ENCODE measurements around the gene AVPR1B.

The AVPR1B gene

DNA sequence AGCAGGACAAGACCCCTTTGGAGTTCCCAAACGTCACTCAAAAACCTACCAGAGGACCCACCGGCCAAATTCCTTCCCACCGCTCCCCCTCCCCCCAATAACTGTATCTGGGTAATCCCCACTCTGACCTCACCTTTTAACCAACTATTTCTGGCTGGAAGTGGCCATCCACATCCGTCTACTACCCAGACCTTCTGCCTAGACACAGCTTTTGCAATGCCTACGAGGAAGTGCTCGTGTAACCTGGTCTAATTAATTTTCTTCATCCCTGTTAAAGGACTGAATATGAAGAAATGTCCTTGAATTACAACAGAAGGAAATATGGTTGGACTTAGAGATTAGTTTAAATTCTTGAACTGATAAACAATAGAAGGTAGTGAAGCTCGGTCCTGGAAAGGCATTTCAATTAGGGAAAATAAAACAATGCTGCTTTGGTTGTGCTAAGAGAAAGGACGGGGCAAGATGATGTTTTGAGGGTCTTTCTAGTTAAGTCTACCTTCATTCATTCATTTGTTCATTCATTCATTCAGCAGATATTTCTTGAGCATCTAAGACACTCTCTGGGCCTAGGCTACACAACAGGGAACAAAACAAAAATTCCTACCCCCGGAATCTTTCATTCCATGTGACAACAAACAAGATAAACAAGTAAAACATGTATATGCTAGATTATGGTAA lies 18.8 kb downstream of the AVPR1B start:
- Histone ChIP-seq H3K9ac (ENCODE audit: low read depth, low read length) (no peak overlapping the region), H3K4me2 (ENCODE audit: insufficient read depth, low read length) (no peak overlapping the region), H4K20me1 (ENCODE audit: insufficient read depth, low read length) (no peaks in the 10 kb centered on the region), H3K27me3 (ENCODE audit: insufficient read depth, low read length, poor library complexity) (peaks cover 24% of the 10 kb centered on the region), H3K27ac (ENCODE audit: low read length) (no peak overlapping the region), H3K79me2 (ENCODE audit: insufficient read depth, low read length) (no peaks in the 10 kb centered on the region), H3K4me1 (ENCODE audit: insufficient read depth, low read length) (no peaks in the 10 kb centered on the region), H3K36me3 (ENCODE audit: insufficient read depth, low read length) (no peaks in the 10 kb centered on the region), H3K9me3 (ENCODE audit: insufficient read depth, low read length, severe bottlenecking) (no peaks in the 10 kb centered on the region), H3K4me3 (ENCODE audit: low read depth in 1 of 2, low read length in 2 of 2) (no peak overlapping the region), H2AFZ (ENCODE audit: low read depth, low read length) (no peak overlapping the region)
- ATAC-seq (ENCODE audit: insufficient read depth, low read depth), result no peak
- DNase-seq, result no peak
- TF ChIP-seq CTCF (IDR thresholded peaks at IDR 0.05; ENCODE audit: borderline replicate concordance, extremely low read depth, low read length, poor library complexity, severe bottlenecking) (no peak), EZH2 (IDR thresholded peaks at IDR 0.05; ENCODE audit: borderline replicate concordance, low read depth, low read length, severe bottlenecking) (no peak)

DNA sequence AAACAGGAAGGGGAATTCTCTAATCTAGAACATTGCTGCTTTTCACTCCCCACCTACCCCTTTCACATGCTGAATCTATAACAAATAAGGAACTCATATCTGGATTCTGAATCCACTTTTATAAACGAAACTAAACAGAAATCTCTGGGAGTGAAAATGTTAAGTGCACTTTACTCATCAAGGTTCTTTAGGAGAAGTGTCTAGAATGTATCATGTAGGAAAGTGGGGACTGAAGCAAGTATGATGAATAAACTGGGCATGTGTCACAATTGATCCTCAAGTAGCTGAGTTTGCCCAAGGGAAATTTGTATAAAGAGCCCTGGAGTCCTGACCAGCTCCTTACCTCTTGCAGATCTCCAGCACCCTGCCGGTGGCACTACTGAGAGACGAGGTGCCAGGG lies 19.8 kb downstream of the AVPR1B start:
- H4K20me1 ChIP-seq (ENCODE audit: insufficient read depth, low read length), result no peaks in the 10 kb centered on the region
- H3K36me3 ChIP-seq (ENCODE audit: insufficient read depth, low read length), result no peaks in the 10 kb centered on the region
- H3K9me3 ChIP-seq (ENCODE audit: insufficient read depth, low read length, severe bottlenecking), result no peaks in the 10 kb centered on the region
- no peak overlapping the region for H2AFZ ChIP-seq (ENCODE audit: low read depth, low read length)
- H3K27me3 ChIP-seq (ENCODE audit: insufficient read depth, low read length, poor library complexity), result peaks cover 25% of the 10 kb centered on the region
- no peak overlapping the region for H3K9ac ChIP-seq (ENCODE audit: low read depth, low read length)
- TF ChIP-seq CTCF (IDR thresholded peaks at IDR 0.05; ENCODE audit: borderline replicate concordance, extremely low read depth, low read length, poor library complexity, severe bottlenecking), result no peak
- TF ChIP-seq EZH2 (IDR thresholded peaks at IDR 0.05; ENCODE audit: borderline replicate concordance, low read depth, low read length, severe bottlenecking), result no peak
- H3K27ac ChIP-seq (ENCODE audit: low read length), result no peak overlapping the region
- no peak for ATAC-seq (ENCODE audit: insufficient read depth, low read depth)
- H3K4me1 ChIP-seq (ENCODE audit: insufficient read depth, low read length), result no peaks in the 10 kb centered on the region
- no peak overlapping the region for H3K4me2 ChIP-seq (ENCODE audit: insufficient read depth, low read length)
- no peak for DNase-seq
- H3K4me3 ChIP-seq (ENCODE audit: low read depth in 1 of 2, low read length in 2 of 2), result no peak overlapping the region
- H3K79me2 ChIP-seq (ENCODE audit: insufficient read depth, low read length), result no peaks in the 10 kb centered on the region

DNA sequence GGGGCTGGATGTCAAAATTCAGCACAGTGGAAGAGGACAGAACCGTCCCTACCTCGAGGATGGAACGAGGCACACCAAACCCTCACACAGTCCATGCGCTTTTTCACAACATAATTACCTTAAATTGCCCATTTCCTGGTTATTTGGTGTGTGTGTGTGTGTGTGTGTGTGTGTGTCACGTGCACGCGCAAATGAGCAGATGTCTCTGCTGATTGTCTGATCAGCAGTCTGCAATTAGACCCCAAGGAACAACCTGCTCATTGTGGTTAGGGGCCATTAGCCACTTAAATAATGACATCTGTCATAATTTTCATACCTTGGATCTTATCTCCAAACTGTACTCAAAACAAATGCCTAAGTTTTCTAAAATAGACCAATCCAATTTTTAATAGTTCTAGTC lies 23.2 kb downstream of the AVPR1B start:
- DNase-seq (no peak), ATAC-seq (ENCODE audit: insufficient read depth, low read depth) (no peak)
- Histone ChIP-seq H3K27me3 (ENCODE audit: insufficient read depth, low read length, poor library complexity) (peaks cover 14% of the 10 kb centered on the region), H4K20me1 (ENCODE audit: insufficient read depth, low read length) (no peaks in the 10 kb centered on the region), H2AFZ (ENCODE audit: low read depth, low read length) (no peak overlapping the region), H3K79me2 (ENCODE audit: insufficient read depth, low read length) (no peaks in the 10 kb centered on the region), H3K4me1 (ENCODE audit: insufficient read depth, low read length) (no peaks in the 10 kb centered on the region), H3K27ac (ENCODE audit: low read length) (no peak overlapping the region), H3K4me2 (ENCODE audit: insufficient read depth, low read length) (no peak overlapping the region), H3K9ac (ENCODE audit: low read depth, low read length) (no peak overlapping the region), H3K9me3 (ENCODE audit: insufficient read depth, low read length, severe bottlenecking) (no peaks in the 10 kb centered on the region), H3K36me3 (ENCODE audit: insufficient read depth, low read length) (no peaks in the 10 kb centered on the region), H3K4me3 (ENCODE audit: low read depth in 1 of 2, low read length in 2 of 2) (no peak overlapping the region)
- no peak for TF ChIP-seq CTCF (IDR thresholded peaks at IDR 0.05; ENCODE audit: borderline replicate concordance, extremely low read depth, low read length, poor library complexity, severe bottlenecking)

GRCh38 chr1:206089341-206089740 lies 27.8 kb downstream of the AVPR1B start:
- no peak overlapping the region for H3K9ac ChIP-seq (ENCODE audit: low read depth, low read length)
- H3K27ac ChIP-seq (ENCODE audit: low read length), result no peak overlapping the region
- no peak for TF ChIP-seq CTCF (IDR thresholded peaks at IDR 0.05; ENCODE audit: borderline replicate concordance, extremely low read depth, low read length, poor library complexity, severe bottlenecking)
- no peak for TF ChIP-seq EZH2 (IDR thresholded peaks at IDR 0.05; ENCODE audit: borderline replicate concordance, low read depth, low read length, severe bottlenecking)
- H3K9me3 ChIP-seq (ENCODE audit: insufficient read depth, low read length, severe bottlenecking), result no peaks in the 10 kb centered on the region
- no peaks in the 10 kb centered on the region for H3K79me2 ChIP-seq (ENCODE audit: insufficient read depth, low read length)
- no peak for DNase-seq
- H2AFZ ChIP-seq (ENCODE audit: low read depth, low read length), result no peak overlapping the region
- no peaks in the 10 kb centered on the region for H3K36me3 ChIP-seq (ENCODE audit: insufficient read depth, low read length)
- no peak overlapping the region for H3K4me3 ChIP-seq (ENCODE audit: low read depth in 1 of 2, low read length in 2 of 2)
- ATAC-seq (ENCODE audit: insufficient read depth, low read depth), result no peak
- peaks cover 15% of the 10 kb centered on the region for H3K27me3 ChIP-seq (ENCODE audit: insufficient read depth, low read length, poor library complexity)
- H3K4me2 ChIP-seq (ENCODE audit: insufficient read depth, low read length), result no peak overlapping the region
- H3K4me1 ChIP-seq (ENCODE audit: insufficient read depth, low read length), result no peaks in the 10 kb centered on the region
- H4K20me1 ChIP-seq (ENCODE audit: insufficient read depth, low read length), result no peaks in the 10 kb centered on the region

Measured in DND-41 (cell line).